HFF-Myc (cell line): ENCODE results near the gene NCOR2.

Experiments used
- DNase-seq: peaks from one replicate; pipeline ENCODE4 v3.0.0-alpha.2; 2011; ENCODE audit warnings: low read depth; ENCODE audit errors: extremely low read depth
- H3K4me3 ChIP-seq: replicated peaks from 2 replicates; pipeline ENCODE4 v1.5.1; 2011; ENCODE audit warnings: low read depth, mild to moderate bottlenecking, control low read depth, low read length
- TF ChIP-seq, protein P1 (sequence below): IDR thresholded peaks from 2 replicates; pipeline ENCODE4 v1.5.1; 2012; ENCODE audit warnings: mild to moderate bottlenecking, low read depth, low read length, control low read depth; ENCODE audit errors: missing control alignments

The NCOR2 gene

DNA sequence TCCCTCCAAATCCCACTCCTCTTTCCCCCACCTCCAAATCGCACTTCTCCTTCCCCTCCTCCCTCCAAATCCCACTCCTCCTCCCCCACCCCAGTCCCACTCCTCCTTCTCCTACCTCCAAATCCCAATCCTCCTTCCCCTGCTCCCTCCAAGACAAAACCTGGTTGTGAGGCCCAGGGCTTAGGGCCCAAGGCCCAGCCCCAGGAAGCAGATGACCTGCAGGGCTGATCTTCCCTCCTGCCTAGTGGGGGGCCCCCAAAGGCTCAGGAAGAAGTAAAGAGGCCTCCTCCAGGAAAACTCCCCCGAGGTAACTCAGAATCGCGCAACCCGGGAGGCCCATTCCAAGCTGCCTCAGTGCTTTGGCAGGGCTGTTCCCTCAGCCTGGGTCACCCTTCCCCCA lies 34.4 kb downstream of the NCOR2 start:
- no peak overlapping the region for H3K4me3 ChIP-seq
- no peak for DNase-seq
- TF ChIP-seq, protein P1, sequence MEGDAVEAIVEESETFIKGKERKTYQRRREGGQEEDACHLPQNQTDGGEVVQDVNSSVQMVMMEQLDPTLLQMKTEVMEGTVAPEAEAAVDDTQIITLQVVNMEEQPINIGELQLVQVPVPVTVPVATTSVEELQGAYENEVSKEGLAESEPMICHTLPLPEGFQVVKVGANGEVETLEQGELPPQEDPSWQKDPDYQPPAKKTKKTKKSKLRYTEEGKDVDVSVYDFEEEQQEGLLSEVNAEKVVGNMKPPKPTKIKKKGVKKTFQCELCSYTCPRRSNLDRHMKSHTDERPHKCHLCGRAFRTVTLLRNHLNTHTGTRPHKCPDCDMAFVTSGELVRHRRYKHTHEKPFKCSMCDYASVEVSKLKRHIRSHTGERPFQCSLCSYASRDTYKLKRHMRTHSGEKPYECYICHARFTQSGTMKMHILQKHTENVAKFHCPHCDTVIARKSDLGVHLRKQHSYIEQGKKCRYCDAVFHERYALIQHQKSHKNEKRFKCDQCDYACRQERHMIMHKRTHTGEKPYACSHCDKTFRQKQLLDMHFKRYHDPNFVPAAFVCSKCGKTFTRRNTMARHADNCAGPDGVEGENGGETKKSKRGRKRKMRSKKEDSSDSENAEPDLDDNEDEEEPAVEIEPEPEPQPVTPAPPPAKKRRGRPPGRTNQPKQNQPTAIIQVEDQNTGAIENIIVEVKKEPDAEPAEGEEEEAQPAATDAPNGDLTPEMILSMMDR = no peak

DNA sequence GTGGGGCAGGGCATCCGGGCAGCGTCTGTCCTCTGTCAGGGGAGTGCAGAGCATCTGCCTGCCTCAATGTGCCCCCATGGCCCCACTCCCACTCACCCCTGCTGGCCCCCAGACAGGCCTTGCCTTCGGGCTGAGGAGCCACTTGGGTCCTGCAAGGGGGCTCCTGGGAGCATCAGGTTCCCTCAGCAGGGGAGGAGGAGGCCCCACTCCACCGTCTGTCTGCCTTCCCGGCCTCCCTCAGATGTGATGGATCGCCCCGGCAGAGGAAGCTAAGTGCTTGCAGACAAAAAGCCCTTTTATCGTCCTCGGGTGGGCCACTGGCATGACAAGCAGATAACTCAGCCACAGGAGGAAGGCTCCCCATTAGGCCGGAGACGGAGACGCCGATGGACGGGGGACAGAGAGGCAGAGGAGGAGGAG lies 35.1 kb downstream of the NCOR2 start:
- no peak for DNase-seq

DNA sequence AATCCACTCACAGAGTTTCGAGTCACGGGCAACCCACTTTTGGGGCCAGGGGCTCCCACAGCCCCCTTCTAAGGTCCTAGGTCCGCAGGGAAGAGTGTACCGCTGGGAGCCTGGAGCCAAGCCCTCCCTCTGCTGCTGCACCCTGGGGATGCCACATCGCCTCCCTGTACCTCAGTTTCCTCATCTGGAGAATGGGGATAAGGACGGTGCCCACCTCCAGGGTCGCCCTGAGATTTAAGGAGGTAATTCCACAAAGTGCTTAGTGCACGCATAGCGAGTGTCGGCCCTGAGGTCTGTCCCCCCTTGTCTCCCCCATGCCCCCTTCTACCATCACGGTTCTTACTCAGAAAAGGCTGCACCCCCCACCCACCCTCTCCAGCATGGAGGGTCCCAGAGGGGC lies 35.5 kb downstream of the NCOR2 start:
- TF ChIP-seq, protein P1 = no peak

More for the DNA sequence above, 35.1 kb downstream of the NCOR2 start:
- H3K4me3 ChIP-seq = no peak overlapping the region
- TF ChIP-seq, protein P1 = no peak

DNA sequence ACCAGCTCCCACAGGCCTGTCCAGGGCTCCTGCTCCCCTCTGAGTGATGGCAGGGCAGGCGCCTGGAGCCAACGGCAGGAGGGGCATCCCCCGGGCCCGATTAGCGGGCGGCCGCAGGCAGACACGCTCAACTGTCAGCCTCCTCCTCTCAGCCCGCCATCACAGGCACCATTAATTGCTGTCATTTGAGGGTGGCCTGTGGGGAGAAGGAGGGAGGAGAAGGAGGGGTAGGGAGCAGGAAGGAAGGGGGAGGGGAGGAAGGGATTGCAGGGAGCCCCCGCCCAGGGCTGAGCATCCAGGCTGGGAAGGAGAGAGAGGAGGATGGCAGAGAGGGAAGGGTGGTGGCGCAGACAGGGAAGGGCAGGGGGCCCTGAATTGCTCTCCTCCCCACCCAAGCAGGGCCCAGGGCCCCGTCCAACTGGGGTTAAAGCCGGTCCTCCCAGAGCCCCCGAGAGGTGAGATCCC lies 36.1 kb downstream of the NCOR2 start:
- H3K4me3 ChIP-seq = no peak overlapping the region
- no peak for DNase-seq
- TF ChIP-seq, protein P1 = no peak

More for the DNA sequence above, 35.5 kb downstream of the NCOR2 start:
- DNase-seq = no peak
- no peak overlapping the region for H3K4me3 ChIP-seq

DNA sequence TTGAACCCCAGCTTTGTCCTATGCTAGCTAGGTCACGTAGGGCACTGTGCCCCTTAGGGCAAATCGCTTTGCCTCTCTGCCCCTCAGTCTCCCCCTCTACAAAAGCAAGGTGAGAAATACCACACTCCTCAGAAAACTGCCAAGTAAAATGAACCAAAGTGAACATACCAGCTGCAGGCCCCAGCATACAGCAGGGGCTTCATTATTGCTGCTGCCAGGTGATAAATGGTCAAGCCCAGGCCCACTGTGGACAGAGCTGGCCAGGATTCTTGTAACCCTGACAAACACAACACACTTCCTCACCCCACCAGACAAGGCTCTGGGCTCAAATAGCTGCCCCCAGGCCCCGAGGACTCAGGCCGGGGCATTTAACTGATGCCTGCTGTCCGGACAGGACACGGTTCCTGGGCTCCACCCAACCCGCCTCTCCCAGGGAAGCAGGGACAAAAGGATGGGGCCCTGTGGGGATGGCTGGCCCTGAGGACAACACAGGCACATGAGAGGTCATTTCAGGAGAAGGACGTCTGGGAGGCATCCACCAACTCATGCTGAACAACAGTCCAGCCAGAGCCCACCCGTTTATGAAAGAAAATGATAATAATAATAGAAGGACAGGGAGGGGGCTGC lies 36.7 kb downstream of the NCOR2 start:
- H3K4me3 ChIP-seq = no peak overlapping the region
- no peak for DNase-seq

DNA sequence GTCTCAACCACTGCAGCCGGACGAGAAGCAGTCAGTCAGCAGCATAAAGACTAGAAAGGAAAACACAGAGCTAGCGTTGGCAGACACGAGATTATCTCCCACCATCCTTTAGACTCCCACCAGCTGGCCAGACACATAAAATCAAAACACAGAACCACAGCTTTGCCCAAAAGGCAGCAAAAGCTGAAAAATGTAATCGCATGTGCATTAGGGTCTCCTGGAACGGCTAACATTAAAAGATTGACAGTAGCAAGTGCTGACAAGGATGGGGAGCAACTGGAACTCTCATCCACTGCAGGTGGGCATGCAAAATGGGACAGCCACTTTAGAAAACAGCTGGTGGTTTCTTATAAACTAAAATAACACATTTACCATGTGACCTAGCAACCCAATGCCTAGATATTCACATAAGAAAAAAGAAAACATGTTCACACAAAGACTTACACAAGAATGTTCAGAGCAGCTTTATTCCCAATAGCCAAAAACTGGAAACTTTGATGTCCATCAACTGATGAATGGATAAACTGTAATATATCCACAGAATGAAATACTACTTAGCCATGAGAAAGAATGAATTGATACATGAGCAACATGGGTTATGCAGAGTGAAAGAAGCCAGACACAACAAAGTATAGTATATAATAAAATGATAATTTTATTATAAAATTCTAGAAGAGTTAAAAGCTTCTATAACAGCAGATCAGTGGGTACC lies 37.7 kb downstream of the NCOR2 start:
- no peak for DNase-seq
- TF ChIP-seq, protein P1 = no peak
- no peak overlapping the region for H3K4me3 ChIP-seq

More for the DNA sequence above, 36.7 kb downstream of the NCOR2 start:
- TF ChIP-seq, protein P1 = no peak
